ENCODE data around the gene TPD52L2.

TPD52L2 gene

DNA sequence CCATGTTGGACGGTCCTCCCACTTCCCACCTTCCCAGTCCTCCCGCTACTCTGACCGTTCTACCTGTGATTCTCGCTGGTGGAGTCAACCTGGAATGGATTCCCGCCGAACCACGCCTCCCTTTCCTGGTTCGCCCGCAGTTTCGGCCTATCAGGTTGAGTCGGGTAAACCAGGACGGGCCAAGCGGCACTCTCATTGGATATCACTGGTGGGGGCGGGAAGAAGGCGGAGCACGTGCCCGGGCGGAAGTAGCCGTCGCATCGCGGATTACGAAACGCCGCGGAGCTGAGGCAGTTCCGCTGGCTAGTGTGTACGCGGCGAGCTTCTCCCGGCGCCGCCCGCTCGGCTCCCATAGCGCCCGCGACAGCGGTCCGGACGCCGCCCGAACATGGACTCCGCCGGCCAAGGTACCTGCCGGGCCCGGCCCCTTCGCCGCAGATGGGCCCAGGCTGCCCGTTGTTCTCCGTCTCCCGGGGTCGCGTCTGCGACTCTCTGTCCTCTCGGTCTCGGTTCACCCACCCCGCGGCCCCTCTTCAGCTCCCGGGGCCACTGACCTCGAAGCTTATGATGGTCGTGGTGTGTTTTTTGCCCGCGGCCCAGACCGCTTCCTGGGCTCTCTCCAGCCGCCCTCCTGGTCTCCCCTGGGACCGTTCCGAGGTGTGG, at the start of gene TPD52L2:
TSS of gene TPD52L2 (plus strand) at position 293 of the 663 bp plus-strand sequence. CDS start at position 389, 96 bp downstream.
- DNase-seq = peak; percentile 98

DNA sequence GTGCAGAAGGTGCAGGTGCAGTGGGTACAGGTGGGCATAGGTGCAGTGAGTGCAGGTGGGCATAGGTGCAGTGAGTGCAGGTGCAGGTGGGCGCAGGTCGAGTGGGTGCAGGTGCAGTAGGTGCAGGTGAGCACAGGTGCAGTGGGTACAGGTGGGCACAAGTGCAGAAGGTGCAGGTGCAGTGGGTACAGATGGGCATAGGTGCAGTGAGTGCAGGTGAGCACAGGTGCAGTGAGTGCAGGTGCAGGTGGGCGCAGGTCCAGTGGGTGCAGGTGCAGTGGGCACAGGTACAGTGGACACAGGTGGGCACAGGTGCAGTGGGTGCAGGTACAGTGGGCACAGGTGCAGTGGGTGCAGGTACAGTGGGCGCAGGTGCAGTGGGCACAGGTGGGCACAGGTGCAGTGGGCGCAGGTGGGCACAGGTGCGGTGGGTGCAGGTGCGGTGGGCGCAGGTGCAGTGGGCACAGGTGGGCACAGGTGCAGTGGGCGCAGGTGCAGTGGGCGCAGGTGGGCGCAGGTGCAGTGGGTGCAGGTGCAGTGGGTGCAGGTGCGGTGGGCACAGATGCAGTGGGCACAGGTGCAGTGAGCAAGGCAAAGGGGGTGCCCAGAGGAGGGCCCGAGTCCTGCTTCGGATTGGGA, 49.3 kb upstream of the TPD52L2 start:
- no peak for DNase-seq

DNA sequence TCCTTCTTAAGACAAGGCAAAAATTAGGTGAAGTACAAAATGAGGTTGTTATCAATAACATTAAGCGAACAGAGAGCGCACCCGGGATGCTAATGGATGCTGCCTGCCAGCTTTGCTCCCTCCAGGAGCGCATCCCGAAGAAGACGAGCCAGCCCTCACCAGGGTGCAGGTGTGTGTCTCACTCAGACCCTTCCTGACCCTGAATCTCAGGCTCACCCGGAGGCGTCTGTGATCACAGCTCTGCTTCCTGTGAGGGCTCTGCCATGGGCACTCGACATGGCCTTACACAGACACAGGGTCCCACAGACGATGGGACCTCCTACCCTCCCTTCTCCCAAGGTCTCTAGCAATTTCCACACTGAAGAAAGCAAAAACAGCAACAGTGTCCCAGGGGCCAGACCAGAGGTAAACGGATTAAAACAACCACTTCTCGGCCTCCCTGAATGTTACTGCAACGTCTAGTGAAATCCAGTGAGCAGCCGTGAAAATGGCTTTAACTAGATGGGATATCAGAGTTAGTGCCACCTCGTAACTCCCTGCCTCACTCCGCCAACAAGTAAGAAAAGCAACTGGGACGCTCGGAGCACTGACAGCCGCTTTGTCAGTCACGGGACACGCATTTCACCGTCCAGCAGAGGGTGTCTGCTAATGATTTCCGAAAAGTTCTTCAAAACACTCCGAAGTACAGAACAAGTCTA, 45.7 kb upstream of the TPD52L2 start:
- DNase-seq = no peak

DNA sequence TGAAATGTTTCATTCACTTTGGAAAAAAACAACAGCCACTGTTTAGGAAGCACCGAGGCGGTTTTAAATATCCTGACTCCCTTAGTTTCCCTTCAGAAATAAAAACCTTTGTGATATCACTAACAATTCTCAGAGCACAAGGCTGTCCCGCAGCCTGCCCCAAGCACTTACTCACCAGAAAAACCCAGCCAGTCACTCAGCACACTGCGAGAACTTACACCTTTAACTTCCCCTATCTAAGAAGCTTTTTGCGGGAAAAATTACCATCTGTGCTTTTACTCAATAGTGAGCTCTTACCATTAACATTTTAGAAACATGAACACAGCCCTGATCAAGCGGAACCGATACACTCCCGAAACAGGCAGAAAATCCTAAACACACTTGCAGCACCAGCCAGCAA, 43.3 kb upstream of the TPD52L2 start:
- no peak for DNase-seq

DNA sequence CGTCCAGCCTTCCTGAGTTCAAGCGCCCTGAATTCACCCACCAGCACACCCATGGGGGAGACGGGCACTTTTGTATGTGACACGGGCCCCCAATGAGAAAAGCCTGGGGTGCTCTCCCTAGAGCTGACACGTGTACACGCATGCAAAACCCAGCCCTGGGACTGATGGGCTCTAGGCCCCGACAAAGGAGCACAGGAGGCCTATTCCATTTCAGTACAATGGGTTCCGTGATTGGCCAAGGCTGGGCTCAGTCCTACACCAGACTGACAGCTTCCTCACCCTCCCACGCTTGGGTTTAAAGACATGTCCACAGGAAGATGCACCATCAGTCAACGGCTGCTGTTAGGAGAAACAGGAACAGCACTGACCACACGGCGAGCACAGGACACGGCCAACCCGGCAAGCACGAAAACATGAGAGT, 42.8 kb upstream of the TPD52L2 start:
- no peak for DNase-seq

DNA sequence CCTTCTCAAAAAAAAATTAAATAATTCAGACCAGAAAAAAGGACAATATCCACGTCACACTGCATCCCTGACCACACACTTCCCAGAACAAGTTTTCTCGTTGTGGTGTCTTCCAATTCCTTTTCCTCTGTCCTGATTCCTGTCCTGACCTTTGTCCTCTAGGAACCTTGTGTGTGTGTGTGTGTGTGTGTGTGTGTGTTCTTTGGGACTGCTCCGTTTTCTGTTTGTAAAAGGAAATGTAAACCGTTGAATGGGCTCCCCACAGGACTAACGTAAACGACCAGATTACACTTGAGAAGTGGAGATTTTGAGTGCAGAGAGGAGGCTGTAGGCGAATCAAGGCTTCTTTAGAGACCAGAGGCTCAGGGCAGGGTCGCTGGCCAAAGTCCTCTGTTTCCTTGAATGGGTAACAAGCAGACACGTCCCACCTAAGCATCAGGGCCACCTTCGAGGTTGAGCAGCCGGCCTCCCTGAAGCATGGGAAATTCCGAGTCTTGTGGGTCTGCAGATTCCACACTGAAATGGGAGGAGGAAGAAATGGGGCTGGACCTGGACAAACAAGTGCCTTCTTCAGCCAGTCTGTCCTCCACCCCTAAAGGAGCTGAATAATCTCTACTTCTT, 41.3 kb upstream of the TPD52L2 start:
- no peak for DNase-seq

DNA sequence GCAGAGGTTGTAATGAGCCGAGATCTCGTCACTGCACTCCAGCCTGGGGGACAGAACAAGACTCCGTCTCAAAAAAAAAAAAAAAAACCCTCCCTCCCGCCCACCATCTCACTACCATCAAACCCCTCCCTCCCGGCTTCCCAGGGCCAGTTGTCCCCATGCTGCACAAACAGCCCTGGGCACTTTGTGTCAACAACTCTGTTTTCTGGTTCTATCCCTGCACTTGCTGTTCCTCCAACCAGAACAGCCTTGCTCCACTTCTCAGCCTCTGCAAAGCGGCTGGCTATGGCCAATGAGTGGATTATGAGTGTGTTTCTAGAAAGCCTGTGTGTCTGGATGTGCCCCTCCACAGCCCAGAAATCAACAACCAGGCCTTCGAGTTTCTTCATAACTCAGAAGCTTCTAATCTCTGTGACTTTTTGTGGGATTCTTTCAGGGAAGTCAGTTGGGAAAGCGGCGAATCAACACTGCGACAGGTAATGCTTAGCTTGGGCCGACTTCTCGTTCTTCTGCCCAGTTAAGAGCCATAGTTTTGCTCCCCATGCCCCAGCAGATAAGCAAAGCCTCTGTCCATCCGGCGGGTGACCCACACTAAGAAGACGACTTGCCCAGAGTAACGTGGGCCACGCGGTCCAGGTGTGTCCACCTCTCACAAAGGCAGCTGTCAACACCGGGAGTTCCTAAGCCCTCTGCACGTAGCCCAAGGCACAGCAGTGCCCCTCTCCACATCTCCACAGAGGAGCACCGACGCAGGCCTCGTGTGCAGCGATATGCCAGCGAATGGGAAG, 39.5 kb upstream of the TPD52L2 start:
- DNase-seq = no peak

DNA sequence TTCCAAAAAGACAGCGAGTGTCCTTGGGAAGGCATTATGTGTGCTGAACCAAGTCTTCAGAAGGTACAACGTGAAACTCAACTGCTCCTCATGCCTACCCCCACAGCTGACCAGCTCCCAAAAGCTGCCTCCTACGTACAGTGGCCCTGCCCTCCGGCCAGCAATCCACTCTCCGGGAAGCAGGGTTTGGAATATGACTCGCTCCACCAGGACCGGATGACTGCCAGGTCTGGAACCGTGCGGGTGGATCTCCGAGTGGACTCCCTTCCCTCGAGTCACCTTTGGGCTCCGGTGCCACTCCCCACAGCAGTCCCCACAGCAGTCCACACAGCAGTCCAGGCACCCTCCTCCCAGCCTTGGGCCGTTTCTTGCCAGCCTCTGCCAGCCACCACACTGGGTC, 38.3 kb upstream of the TPD52L2 start:
- DNase-seq = no peak

DNA sequence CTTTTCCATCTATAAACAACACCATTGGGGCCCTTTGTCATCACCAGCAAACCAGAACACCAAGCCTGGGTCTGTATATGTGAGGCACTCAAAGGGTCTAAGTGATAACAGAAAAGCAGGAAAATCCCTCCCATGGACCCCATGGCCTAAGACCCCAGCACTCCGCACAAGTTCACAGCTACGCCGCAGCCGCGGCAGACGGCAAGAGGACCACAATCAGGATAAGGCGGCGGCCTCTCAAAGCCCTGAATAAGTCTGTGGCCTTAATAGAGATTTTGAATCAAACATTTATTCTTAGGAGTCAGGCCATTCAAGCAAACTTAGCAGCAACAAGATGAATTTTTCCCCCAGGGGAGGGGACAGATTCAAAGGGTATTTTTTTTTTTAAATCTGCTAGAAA, 36.9 kb upstream of the TPD52L2 start:
- DNase-seq = no peak

DNA sequence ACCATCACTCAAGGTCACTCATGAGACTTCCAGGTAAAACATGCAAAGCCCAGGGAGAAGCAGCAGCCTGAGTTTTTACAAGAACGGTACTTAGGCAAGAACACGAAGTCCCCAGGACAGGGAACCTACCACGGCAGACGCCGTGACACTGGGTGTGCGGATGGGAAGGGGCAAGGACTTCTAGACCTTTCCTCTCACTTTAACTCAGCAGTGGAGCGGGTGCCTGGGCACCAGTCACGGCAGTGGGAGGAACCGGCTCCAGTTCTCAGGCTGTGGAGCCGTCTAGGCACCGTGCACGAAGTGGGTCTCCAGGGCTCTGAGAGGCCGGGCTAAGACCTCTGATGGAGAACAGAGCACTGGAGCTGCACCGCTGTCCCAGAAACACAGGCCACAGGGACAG, 36.5 kb upstream of the TPD52L2 start:
- DNase-seq = no peak

DNA sequence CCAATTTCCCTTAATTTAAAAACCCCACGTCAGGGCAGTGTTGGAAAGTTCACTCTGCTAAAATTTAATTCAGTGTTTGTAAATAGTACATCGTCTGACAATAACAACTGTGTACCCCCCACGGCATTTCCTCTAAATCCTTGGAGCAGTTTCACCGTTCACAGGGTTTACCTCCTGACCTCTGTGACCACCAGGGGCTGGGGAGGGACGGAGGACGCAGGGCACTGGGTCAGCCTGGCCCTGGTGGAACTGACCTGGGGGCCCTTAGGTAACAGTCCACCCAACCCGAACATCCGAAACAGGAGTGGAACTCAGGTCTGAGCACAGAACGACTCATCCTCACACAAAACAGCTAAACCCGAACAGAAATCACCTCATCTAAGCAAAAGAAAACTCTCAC, 36.1 kb upstream of the TPD52L2 start:
- DNase-seq = no peak

DNA sequence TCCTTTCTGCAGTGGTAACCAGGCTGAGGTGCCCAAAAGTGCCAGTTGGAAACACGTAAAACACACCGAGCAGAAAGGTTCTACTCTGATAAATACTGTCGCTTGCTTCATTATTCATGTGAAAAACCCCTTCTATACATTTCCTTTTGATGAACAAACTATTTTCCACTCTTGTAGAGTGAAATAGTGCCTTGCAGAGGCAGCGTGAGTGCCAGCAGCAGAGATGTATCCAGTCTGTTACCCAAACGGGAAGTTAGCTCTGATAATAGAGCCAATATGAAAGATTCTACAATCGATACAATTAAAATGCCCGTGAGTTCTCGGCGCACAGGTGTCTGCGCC, 35.5 kb upstream of the TPD52L2 start:
- DNase-seq = no peak

DNA sequence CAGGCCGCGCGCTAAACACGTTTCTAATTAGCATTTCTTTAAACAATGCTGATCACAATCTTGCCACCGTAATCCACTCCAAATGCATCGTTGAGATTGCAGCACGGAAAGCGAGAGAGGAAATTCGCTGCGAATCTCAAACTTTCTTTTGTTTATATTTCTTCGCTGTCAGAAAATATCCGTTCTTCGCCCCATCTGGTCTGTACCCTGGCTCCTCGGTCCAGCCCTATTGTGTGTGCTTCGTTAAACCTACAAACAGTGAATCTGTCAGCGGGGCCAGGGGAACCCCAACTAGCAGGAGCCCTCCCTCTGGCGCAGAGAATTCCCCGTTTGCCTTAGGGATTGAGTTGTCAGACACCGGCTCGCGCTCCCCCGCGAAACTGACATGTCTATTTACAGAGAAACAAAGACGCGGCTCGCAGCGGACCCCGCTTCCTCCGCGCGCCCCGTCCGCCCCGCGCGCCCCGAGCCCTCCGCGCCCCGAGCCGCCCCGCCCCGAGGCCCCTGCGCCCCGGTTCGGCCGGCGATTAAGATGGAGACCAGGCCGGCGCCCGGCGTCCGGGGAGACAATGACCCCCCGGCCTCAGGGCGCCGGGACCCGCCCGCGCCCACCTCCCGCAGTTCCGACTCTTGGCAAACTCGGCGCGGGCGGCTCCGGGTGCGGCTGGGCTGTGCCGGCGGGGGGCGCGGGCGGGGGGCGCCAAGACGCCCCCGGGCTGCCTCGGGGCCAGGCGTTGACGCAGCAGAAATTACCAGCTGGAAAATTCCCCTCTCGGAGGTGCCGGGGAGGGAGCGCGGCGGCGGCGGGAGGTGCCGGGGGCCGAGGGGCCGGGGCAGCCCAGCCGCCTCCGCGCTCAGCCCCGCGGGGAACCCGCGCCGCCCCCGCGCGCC, 34.9 kb upstream of the TPD52L2 start:
- no peak for DNase-seq

DNA sequence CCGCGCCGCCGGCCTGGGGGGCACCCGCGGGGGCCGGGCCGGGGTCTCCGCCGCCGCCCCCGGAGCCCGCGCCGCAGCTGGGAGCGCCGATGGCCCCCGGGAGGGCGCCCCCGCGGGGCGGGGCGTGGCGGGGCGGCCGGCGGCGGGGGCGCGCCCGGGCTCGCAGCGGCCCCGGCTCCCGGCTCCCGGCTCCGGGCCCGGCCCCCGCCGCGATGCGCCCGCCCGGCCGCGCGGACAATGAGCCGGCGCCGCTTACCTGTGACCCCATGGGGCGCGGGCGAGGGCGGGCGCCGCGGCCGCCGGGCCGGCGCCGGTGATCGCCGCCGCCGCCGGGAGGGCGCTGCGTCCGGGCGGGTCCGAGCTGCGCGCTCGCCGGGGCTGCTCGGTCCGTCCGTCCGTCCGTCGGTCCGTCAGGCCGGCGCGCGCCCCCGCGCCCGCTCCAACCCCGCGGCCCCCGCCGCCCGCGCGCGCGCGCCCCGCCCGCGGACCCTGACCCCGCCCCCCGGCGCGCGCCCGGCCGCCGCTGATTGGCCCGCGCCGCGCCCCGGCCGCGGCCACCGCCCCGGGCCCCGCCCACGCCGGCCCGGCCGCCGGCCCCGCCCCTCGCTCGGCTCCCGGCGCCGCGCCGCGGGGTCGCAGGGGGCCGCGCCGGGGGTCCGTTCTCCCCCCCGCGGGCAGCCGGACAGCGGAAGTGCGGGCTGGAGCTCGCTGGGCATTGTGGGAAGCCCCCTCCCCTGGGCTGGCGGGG, 34.1 kb upstream of the TPD52L2 start, which contains the start of gene ZBTB46:
TSS of gene ZBTB46 (minus strand) at position 424 of the 748 bp plus-strand sequence. CDS start 40,507 bp downstream, outside the sequence.
- DNase-seq = peak; percentile 27

DNA sequence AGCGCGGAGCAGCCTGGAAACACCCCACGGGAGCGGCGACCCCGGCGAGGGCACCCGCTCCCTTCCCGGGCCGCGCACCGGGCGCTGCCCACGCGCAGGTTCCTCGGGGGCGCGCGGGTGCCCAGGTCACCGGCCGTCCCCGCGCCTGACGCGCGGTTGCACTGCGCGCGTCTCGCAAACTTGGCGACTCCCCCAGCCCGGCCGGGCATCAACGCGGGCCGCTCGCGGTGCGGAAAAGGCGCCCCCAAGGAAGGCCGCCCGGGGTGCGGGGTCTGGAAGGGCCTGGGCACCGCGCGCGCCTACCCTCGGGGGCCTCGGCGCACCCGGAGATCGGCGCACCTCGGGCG, 33.5 kb upstream of the TPD52L2 start:
- no peak for DNase-seq

DNA sequence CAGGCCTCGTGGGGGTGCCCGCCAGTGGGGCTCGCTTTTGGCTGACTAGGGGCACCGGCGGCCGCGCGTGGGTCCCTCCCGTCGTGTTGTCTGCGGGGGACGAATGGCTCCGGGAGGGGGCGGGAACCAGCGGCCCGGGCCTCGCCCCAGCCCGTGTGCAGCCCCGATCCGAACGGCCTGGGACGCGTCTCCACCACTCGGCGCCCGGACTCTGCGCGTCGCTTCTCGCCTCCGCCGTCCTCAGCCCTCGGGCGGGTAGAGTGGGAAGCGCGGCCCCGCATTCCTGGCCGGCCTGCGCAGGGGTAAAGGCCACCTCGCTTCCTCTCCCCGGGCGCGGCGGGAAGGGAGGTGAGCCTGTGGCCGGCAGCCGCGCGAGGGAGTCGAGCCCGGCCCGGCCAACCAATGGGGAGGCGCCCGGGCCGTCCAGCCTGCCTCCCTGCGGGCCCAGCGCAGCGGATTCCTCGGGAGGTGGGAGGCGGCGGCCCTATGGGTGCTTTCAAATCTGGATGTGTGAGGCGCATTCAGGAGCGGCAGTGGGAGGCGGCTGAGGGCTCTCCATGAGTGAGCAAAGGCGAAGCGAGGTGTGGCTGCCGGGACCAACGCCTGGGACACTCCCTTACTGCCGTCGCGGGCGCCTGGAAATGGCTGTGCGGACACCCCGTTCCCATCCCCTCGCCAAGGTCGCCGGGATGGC, 32.9 kb upstream of the TPD52L2 start:
- DNase-seq = no peak

DNA sequence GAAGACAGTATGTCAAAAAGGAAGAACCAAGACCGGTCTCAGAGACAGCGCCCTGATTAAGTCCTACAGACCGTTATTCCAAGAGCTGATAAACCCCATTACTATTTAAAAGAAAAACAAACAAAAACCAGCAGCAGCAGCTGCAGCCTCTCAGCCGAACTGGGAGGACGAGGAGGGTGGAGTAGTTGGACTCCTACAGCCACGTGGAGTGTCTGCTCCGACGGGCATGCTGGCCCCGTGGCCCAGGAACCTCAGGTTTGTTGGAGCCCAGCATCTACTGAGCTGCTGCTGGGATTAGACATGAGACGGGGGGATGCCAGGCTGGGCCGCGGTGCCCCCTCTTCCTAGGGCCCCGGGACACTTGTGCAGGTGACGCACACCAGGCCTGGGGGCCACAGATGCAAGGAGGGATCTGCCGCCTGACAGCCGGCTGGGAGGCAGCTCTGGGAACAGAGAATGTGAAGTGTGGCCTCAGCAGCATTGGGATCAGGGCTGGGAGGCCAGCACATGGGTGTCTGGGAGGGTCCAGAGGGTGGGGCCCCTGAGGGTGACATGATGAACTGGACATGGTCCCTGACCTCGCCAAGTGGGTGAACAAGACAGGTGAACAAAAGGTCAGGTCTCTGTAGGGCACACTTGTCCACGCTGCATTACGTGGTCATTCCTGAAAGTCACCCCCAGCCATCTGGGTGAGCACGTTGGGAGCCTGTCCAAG, 31.1 kb upstream of the TPD52L2 start:
- no peak for DNase-seq

DNA sequence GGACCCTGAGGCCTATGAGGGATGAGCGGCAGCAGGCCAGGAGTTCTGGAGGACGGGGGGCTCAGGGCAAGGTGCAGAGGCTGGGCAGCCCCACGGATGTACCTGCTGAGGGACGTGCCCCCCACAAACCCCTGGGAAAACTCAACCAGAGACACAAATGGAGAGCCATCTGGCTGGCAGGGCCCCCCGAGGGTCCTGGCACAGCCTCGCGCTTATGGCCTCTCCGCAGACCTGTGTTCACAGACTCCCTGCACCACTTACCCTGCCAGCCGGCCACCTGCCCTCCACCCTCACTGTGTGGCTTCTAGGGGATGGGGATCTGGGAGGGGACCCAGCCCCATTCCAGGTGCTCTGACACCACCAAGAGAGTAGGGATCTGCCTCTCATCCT, 30.6 kb upstream of the TPD52L2 start:
- no peak for DNase-seq

DNA sequence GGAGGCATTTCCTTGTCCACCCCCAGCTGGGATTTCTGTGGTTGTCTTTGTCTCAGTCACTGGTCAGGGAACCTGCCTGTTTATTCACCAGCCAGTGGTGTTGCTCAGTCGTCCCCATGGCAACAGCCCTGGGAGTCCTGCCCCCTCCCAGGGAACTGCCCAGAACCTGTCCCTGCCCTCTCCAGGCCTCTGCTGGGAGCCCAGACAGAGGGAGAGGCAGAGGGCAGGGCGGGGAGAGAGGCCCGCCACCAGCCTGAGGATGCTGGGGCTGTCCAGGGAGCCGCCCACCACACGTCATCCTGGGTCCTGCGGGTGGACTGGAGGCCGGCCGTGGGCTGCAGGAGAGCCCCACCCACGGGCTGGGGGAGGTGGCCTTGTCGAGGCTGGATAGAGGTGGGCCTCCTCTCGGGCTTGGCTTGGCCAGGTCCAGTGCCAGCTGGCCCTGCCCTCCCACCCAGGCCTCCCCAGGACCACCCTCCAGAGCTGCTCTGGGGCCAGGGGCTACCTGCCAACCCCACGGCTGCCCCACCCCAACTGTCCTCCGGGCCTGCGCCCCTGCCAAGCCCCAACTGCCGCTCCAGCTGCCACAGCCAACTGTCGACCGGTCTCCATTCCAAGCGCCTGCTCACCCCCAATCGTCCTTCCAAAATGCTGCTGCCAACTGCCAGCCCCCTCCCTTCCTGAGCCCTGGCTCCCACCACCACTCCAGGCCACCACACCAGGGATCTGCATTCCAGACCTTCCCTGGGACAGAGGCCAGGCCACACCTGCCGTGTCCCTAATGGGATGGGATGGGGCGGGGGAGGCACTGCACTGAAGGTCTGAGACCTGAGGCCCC, 29.8 kb upstream of the TPD52L2 start:
- peak; percentile 60 for DNase-seq
